BE2C (cell line): Measurements from ENCODE around the gene THSD4. TPM values are rescaled to one million over a fixed set of nuclear protein-coding genes. Genes with fewer than 3 reads are reported as not detected.

Source experiments
- DNase-seq: peaks from one replicate; pipeline ENCODE4 v3.0.0-alpha.2; 2020
- H3K27me3 ChIP-seq: fragments of 250-450 bp; sonication (Bioruptor Pico); 2 replicates; pipeline ENCODE4 v1.5.1; 2020; ENCODE audit warnings: mild to moderate bottlenecking
- H3K36me3 ChIP-seq: fragments of 250-450 bp; sonication (Bioruptor Pico); 2 replicates; pipeline ENCODE4 v1.5.1; 2020; ENCODE audit warnings: mild to moderate bottlenecking
- H3K4me1 ChIP-seq: fragments of 250-450 bp; sonication (Bioruptor Pico); 2 replicates; pipeline ENCODE4 v1.5.1; 2020
- H3K4me3 ChIP-seq: 2 replicates; pipeline ENCODE4 v1.5.1; 2011; ENCODE audit warnings: low read depth, low read length
- H3K9me3 ChIP-seq: fragments of 250-450 bp; sonication (Bioruptor Pico); 2 replicates; pipeline ENCODE4 v1.5.1; 2020
- CTCF ChIP-seq: IDR thresholded peaks from 2 replicates; pipeline ENCODE4 v1.5.1; 2012; ENCODE audit warnings: mild to moderate bottlenecking, low read depth, low read length
- polyA plus RNA-seq: library from polyadenylated mRNA; unstranded; fragments of >200 nt; gene quantifications from one replicate; pipeline ENCODE4 v1.2.1, GENCODE V29; 2012; ENCODE audit warnings: low read depth, missing spikeins; ENCODE audit not compliant: insufficient read length, insufficient read depth

THSD4 gene
- not detected for polyA plus RNA-seq

GRCh38 chr15:71114887-71115566 lies at the start of gene THSD4:
THSD4 (plus strand) TSS chr15:71115471.
- peak; percentile 85 for DNase-seq
- H3K27me3 ChIP-seq: peaks cover 16% of the 10 kb centered on the region
- no peaks in the 10 kb centered on the region for H3K36me3 ChIP-seq
- peak; percentile 86 for TF ChIP-seq CTCF
- no peaks in the 10 kb centered on the region; the same call in 1 of the 2 replicates for H3K4me1 ChIP-seq
- H3K9me3 ChIP-seq: no peaks in the 10 kb centered on the region
- peak within 1 kb of the TSS; percentile 57 for H3K4me3 ChIP-seq

- DNase-seq: no peak
- Histone ChIP-seq H3K27me3 (no peaks in the 10 kb centered on the region), H3K4me3 (no peak overlapping the region), H3K36me3 (no peaks in the 10 kb centered on the region), H3K4me1 (no peaks in the 10 kb centered on the region), H3K9me3 (no peaks in the 10 kb centered on the region)
- no peak for TF ChIP-seq CTCF
Measured at GRCh38 chr15:71066983-71067382, 48.3 kb upstream of the THSD4 start.

GRCh38 chr15:71069693-71070092 lies 45.6 kb upstream of the THSD4 start:
- H3K4me3 ChIP-seq: no peak overlapping the region
- DNase-seq: no peak
- TF ChIP-seq CTCF: no peak

GRCh38 chr15:71071529-71071928 lies 43.7 kb upstream of the THSD4 start:
- H3K9me3 ChIP-seq: no peaks in the 10 kb centered on the region
- peaks cover 4% of the 10 kb centered on the region for H3K27me3 ChIP-seq
- DNase-seq: no peak
- no peaks in the 10 kb centered on the region for H3K4me1 ChIP-seq
- H3K4me3 ChIP-seq: no peak overlapping the region
- no peaks in the 10 kb centered on the region for H3K36me3 ChIP-seq
- TF ChIP-seq CTCF: no peak

More at GRCh38 chr15:71069693-71070092, 45.6 kb upstream of the THSD4 start:
- Histone ChIP-seq H3K36me3 (no peaks in the 10 kb centered on the region), H3K9me3 (no peaks in the 10 kb centered on the region), H3K27me3 (peaks cover 4% of the 10 kb centered on the region), H3K4me1 (no peaks in the 10 kb centered on the region)

GRCh38 chr15:71072423-71072822 lies 42.8 kb upstream of the THSD4 start:
- no peaks in the 10 kb centered on the region for H3K36me3 ChIP-seq
- H3K4me1 ChIP-seq: no peaks in the 10 kb centered on the region
- DNase-seq: no peak
- no peaks in the 10 kb centered on the region for H3K9me3 ChIP-seq
- no peak overlapping the region for H3K4me3 ChIP-seq
- H3K27me3 ChIP-seq: peaks cover 4% of the 10 kb centered on the region
- TF ChIP-seq CTCF: no peak

- H3K4me3 ChIP-seq: no peak overlapping the region
- no peak for DNase-seq
- TF ChIP-seq CTCF: no peak
- H3K4me1 ChIP-seq: no peaks in the 10 kb centered on the region
- no peaks in the 10 kb centered on the region for H3K9me3 ChIP-seq
- peaks cover 3% of the 10 kb centered on the region for H3K27me3 ChIP-seq
- H3K36me3 ChIP-seq: no peaks in the 10 kb centered on the region
Measured at GRCh38 chr15:71078506-71079207, 36.6 kb upstream of the THSD4 start.
